ENCODE results near the gene ANO8. TPM values are rescaled to one million over a fixed set of nuclear protein-coding genes. Genes with fewer than 3 reads are reported as not detected.

The ANO8 gene
- polyA plus RNA-seq, 1 of the 3 experiments (the other 2 are of a cell fraction): 7.8 TPM

DNA sequence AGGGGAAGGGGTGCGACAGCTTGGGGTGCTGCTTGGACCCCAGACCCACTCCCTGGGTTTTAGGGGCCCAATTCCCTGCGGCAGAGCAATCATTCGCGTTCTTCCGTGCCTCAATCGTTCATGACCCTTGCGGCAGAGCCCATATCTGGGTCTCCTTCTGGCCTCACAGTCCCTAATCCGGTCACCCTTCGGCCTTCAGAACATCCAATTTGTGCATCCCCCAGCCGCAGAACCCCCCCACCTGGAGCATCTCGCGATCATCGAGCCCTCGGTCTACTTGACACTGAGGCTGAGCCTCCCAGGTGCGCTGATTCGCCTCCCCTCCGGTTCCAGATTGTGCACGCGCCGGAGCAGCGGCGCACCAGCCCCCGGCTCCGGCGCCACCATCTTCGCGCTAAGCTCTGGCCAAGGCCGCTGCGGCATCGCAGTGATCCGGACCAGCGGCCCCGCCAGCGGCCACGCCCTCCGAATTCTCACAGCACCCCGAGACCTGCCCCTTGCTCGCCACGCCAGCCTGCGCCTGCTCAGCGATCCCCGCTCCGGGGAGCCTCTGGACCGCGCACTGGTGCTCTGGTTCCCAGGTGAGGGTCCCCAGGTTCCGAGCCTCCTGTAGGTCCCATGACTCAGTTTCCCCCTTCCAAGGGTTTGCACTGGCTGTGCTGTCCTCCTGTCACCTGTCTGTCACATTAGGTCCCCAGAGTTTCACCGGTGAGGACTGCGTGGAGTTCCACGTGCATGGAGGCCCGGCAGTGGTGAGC lies 3.2 kb upstream of the ANO8 start:
- Histone ChIP-seq H2AFZ (ENCODE audit: low read depth) (peak overlapping the region; percentile 57; the same call in 1 of the 2 replicates), H3K4me1 (ENCODE audit: control insufficient read depth in 1 of 2, insufficient read depth in 2 of 2, low read depth in 1 of 2, low read length in 1 of 2) (peaks cover 0 to 23% of the 10 kb centered on the region in 2 experiments; a peak in 1 of 4 replicates), H3K79me2 (ENCODE audit: insufficient read depth) (peaks cover 8% of the 10 kb centered on the region; the same call in 1 of the 2 replicates), H4K20me1 (ENCODE audit: insufficient read depth) (no peaks in the 10 kb centered on the region), H3K9me3 (no peaks in the 10 kb centered on the region), H3K9me2 (no peaks in the 10 kb centered on the region), H3K27me3 (ENCODE audit: insufficient read depth) (no peaks in the 10 kb centered on the region), H3F3A (replicated peaks; ENCODE audit: insufficient read depth) (peaks cover 6% of the 10 kb centered on the region), H3K27ac (ENCODE audit: low read depth in 2 of 2, low read length in 1 of 2) (peak overlapping the region; percentile 15 to 73; a peak in 3 of 4 replicates), H3K4me2 (peak overlapping the region; percentile 94), H3K9ac (peak overlapping the region; percentile 62), H3K4me3 (ENCODE audit: low read depth in 2 of 2, low read length in 1 of 2) (peak overlapping the region; percentile 91 to 99), H3K36me3 (replicated peaks in 1 of 2; ENCODE audit: control insufficient read depth in 1 of 2, insufficient read depth in 2 of 2, low read length in 1 of 2) (peaks cover 0 to 7% of the 10 kb centered on the region in 2 experiments)
- no peak for TF ChIP-seq TEAD4 (IDR thresholded peaks at IDR 0.05; ENCODE audit: borderline replicate concordance, insufficient read depth)
- TF ChIP-seq, protein P1, sequence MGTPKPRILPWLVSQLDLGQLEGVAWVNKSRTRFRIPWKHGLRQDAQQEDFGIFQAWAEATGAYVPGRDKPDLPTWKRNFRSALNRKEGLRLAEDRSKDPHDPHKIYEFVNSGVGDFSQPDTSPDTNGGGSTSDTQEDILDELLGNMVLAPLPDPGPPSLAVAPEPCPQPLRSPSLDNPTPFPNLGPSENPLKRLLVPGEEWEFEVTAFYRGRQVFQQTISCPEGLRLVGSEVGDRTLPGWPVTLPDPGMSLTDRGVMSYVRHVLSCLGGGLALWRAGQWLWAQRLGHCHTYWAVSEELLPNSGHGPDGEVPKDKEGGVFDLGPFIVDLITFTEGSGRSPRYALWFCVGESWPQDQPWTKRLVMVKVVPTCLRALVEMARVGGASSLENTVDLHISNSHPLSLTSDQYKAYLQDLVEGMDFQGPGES (IDR thresholded peaks at IDR 0.05; ENCODE audit: low read depth, low read length): no peak
- TF ChIP-seq FOXM1 (IDR thresholded peaks at IDR 0.05; ENCODE audit: low read depth): no peak
- no peak for TF ChIP-seq YY1 (IDR thresholded peaks at IDR 0.05; ENCODE audit: low read depth)
- no peak for TF ChIP-seq SIN3A (IDR thresholded peaks at IDR 0.05; ENCODE audit: borderline replicate concordance, low read depth, low read length)
- TF ChIP-seq GATA2 (CRISPR knock-in tag; IDR thresholded peaks at IDR 0.05): no peak
- TF ChIP-seq JUND (IDR thresholded peaks at IDR 0.05): no peak
- TF ChIP-seq, protein P2, sequence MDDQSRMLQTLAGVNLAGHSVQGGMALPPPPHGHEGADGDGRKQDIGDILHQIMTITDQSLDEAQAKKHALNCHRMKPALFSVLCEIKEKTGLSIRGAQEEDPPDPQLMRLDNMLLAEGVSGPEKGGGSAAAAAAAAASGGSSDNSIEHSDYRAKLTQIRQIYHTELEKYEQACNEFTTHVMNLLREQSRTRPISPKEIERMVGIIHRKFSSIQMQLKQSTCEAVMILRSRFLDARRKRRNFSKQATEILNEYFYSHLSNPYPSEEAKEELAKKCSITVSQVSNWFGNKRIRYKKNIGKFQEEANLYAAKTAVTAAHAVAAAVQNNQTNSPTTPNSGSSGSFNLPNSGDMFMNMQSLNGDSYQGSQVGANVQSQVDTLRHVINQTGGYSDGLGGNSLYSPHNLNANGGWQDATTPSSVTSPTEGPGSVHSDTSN (IDR thresholded peaks at IDR 0.05): no peak
- TF ChIP-seq POLR2AphosphoS5 (IDR thresholded peaks at IDR 0.05; ENCODE audit: low read depth, low read length): no peak
- no peak for TF ChIP-seq TCF12 (IDR thresholded peaks at IDR 0.05)
- TF ChIP-seq, protein P3, sequence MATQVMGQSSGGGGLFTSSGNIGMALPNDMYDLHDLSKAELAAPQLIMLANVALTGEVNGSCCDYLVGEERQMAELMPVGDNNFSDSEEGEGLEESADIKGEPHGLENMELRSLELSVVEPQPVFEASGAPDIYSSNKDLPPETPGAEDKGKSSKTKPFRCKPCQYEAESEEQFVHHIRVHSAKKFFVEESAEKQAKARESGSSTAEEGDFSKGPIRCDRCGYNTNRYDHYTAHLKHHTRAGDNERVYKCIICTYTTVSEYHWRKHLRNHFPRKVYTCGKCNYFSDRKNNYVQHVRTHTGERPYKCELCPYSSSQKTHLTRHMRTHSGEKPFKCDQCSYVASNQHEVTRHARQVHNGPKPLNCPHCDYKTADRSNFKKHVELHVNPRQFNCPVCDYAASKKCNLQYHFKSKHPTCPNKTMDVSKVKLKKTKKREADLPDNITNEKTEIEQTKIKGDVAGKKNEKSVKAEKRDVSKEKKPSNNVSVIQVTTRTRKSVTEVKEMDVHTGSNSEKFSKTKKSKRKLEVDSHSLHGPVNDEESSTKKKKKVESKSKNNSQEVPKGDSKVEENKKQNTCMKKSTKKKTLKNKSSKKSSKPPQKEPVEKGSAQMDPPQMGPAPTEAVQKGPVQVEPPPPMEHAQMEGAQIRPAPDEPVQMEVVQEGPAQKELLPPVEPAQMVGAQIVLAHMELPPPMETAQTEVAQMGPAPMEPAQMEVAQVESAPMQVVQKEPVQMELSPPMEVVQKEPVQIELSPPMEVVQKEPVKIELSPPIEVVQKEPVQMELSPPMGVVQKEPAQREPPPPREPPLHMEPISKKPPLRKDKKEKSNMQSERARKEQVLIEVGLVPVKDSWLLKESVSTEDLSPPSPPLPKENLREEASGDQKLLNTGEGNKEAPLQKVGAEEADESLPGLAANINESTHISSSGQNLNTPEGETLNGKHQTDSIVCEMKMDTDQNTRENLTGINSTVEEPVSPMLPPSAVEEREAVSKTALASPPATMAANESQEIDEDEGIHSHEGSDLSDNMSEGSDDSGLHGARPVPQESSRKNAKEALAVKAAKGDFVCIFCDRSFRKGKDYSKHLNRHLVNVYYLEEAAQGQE (IDR thresholded peaks at IDR 0.05; ENCODE audit: low read depth, low read length): no peak
- no peak for TF ChIP-seq ELF1 (IDR thresholded peaks at IDR 0.05)
- TF ChIP-seq NFIC (IDR thresholded peaks at IDR 0.05; ENCODE audit: borderline replicate concordance): no peak
- TF ChIP-seq, protein P4, sequence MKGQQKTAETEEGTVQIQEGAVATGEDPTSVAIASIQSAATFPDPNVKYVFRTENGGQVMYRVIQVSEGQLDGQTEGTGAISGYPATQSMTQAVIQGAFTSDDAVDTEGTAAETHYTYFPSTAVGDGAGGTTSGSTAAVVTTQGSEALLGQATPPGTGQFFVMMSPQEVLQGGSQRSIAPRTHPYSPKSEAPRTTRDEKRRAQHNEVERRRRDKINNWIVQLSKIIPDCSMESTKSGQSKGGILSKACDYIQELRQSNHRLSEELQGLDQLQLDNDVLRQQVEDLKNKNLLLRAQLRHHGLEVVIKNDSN (IDR thresholded peaks at IDR 0.05; ENCODE audit: borderline replicate concordance, low read depth): no peak
- no peak for TF ChIP-seq RFX5 (IDR thresholded peaks at IDR 0.05; ENCODE audit: low read length)
- TF ChIP-seq RXRA (IDR thresholded peaks at IDR 0.05; ENCODE audit: borderline replicate concordance, low read depth): no peak
- TF ChIP-seq EP300 (IDR thresholded peaks at IDR 0.05; ENCODE audit: borderline replicate concordance in 1 of 2, low read depth in 1 of 2, low read length in 1 of 2): no peak
- no peak for TF ChIP-seq RAD21 (IDR thresholded peaks at IDR 0.05; ENCODE audit: low read length)
- TF ChIP-seq EZH2phosphoT487 (IDR thresholded peaks at IDR 0.05; ENCODE audit: borderline replicate concordance, low read depth): no peak
- no peak for TF ChIP-seq FOXJ3 (CRISPR knock-in tag; IDR thresholded peaks at IDR 0.05)
- POLR2A ChIA-PET: interaction anchor here (0.6 kb wide), 1 partner anchor 31 kb away, joined by 4 read pairs; no protein-coding TSS in a partner anchor
- CTCF ChIA-PET: interaction anchor here (1.9 to 3.0 kb wide), 2 partner anchors 48 kb away, joined by 5 to 12 read pairs; no protein-coding TSS in a partner anchor
- WGBS (ENCODE audit: low lambda C conversion rate): 3% methylated on average over 8 of the region's 50 CpGs
- DNase-seq: peak; percentile 62

Measured in SK-N-SH (cell line).